Activated naive CD8-positive, alpha-beta T cell treated with anti-CD3 and anti-CD28 coated beads, Interleukin-2, amount 10 ng/mL, durations not matched to agents 7 days and 5 days (primary cell): Measurements from ENCODE around the gene GNAI3. TPM values are rescaled to one million over a fixed set of nuclear protein-coding genes. Genes with fewer than 3 reads are reported as not detected.
A peak's percentile ranks its signal among the peaks of the same experiment; 100 is the strongest.

ENCODE experiments used
- ATAC-seq: fragments of 150-1000 bp; cut with Tn5 transposase; one replicate; pipeline ENCODE4 v1.10.0; 2021; ENCODE audit warnings: low read depth, moderate library complexity
- POLR2A ChIA-PET: fragments of 350-600 bp; sonication (Branson Sonifier 250); formaldehyde crosslinking; loops from one replicate; lab custom pipeline; 2021; ENCODE audit warnings: antibody characterized with exemption; lab: Charles Lee
- DNase-seq: peaks from one replicate; pipeline ENCODE4 v3.0.0; 2021
- H3K27ac Mint-ChIP-seq: one replicate; pipeline ENCODE4 v1.8.0; 2022; ENCODE audit warnings: mild to moderate bottlenecking, mixed read lengths
- H3K27me3 Mint-ChIP-seq: one replicate; pipeline ENCODE4 v1.8.0; 2022; ENCODE audit warnings: mild to moderate bottlenecking, moderate library complexity, mixed read lengths
- H3K36me3 Mint-ChIP-seq: one replicate; pipeline ENCODE4 v1.8.0; 2021; ENCODE audit warnings: mild to moderate bottlenecking, mixed read lengths
- H3K4me1 Mint-ChIP-seq: one replicate; pipeline ENCODE4 v1.8.0; 2021; ENCODE audit warnings: mixed read lengths
- H3K4me3 Mint-ChIP-seq: one replicate; pipeline ENCODE4 v1.8.0; 2022; ENCODE audit warnings: mild to moderate bottlenecking, moderate library complexity, mixed read lengths
- H3K9me3 Mint-ChIP-seq: one replicate; pipeline ENCODE4 v1.8.0; 2021; ENCODE audit warnings: mixed read lengths
- total RNA-seq, 2 experiments: library from RNA; stranded (reverse); gene quantifications; one replicate each; pipeline ENCODE4 v1.2.3, GENCODE V29; 2021

The GNAI3 gene
- total RNA-seq, 2 experiments from 2014 or later: 8.0 to 8.2 TPM

GRCh38 chr1:109529881-109530456 is 18.4 kb upstream of the GNAI3 start:
- DNase-seq: no peak
- peak overlapping the region; percentile 74 for H3K27ac Mint-ChIP-seq

GRCh38 chr1:109530457-109531087 is 17.8 kb upstream of the GNAI3 start:
- H3K4me1 Mint-ChIP-seq: peaks cover 30% of the 10 kb centered on the region
- POLR2A ChIA-PET: interaction anchor here (0.6 to 9.6 kb wide), 5 partner anchors 17 to 105 kb away, joined by 3 to 212 read pairs (median 6); partner anchors contain the start of genes AMIGO1, CYB561D1 and PSMA5
- DNase-seq: no peak
- peak overlapping the region; percentile 80 for H3K27ac Mint-ChIP-seq
- ATAC-seq: no peak
- no peaks in the 10 kb centered on the region for H3K9me3 Mint-ChIP-seq
- peak overlapping the region; percentile 45 for H3K4me3 Mint-ChIP-seq
- peaks cover 7% of the 10 kb centered on the region for H3K27me3 Mint-ChIP-seq
- H3K36me3 Mint-ChIP-seq: no peaks in the 10 kb centered on the region

More at GRCh38 chr1:109529881-109530456, 18.4 kb upstream of the GNAI3 start:
- peaks cover 30% of the 10 kb centered on the region for H3K4me1 Mint-ChIP-seq
- no peak for ATAC-seq
- POLR2A ChIA-PET: interaction anchor here (0.6 to 9.6 kb wide), 4 partner anchors 17 to 104 kb away, joined by 3 to 212 read pairs (median 7); partner anchors contain the start of genes AMIGO1, CYB561D1 and PSMA5
- H3K36me3 Mint-ChIP-seq: no peaks in the 10 kb centered on the region
- H3K9me3 Mint-ChIP-seq: no peaks in the 10 kb centered on the region
- H3K4me3 Mint-ChIP-seq: no peak overlapping the region
- H3K27me3 Mint-ChIP-seq: peaks cover 7% of the 10 kb centered on the region

DNA sequence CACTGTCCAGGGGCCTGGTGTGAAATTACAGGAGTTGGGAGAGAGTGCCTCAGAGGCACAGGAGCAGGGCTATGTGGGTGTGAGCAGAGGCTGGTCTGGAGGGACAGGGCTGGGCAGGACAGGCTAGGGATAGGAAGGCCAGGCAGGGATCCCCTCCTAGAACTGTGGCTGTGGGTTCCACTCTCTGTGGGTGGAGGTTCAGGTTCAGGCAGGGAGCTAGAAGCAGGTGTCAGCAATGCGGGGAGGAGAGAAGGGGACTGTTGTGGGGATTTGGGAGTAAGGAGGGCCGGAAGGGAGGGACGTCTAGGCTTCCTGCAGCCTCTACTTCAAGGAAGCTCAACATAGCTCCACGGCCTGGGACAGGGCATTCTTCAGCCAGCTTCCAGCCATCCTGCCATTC is 17.0 kb upstream of the GNAI3 start:
- peaks cover 30% of the 10 kb centered on the region for H3K4me1 Mint-ChIP-seq
- peak overlapping the region; percentile 80 for H3K27ac Mint-ChIP-seq
- H3K4me3 Mint-ChIP-seq: peak overlapping the region; percentile 45
- POLR2A ChIA-PET: interaction anchor here (0.9 to 9.6 kb wide), 8 partner anchors 15 to 249 kb away, joined by 3 to 212 read pairs (median 12); partner anchors contain the start of genes AMIGO1, ATXN7L2, CYB561D1 and PSMA5
- ATAC-seq (peak; percentile 3), DNase-seq (peak; percentile 47)
- H3K9me3 Mint-ChIP-seq: no peaks in the 10 kb centered on the region
- H3K36me3 Mint-ChIP-seq: no peaks in the 10 kb centered on the region
- H3K27me3 Mint-ChIP-seq: peaks cover under 1% of the 10 kb centered on the region

- no peak for ATAC-seq
- Mint-ChIP-seq H3K27me3 (no peaks in the 10 kb centered on the region), H3K4me3 (peak overlapping the region; percentile 55), H3K27ac (peak overlapping the region; percentile 80), H3K9me3 (no peaks in the 10 kb centered on the region), H3K4me1 (peaks cover 30% of the 10 kb centered on the region), H3K36me3 (no peaks in the 10 kb centered on the region)
- POLR2A ChIA-PET: interaction anchor here (0.9 to 9.6 kb wide), 12 partner anchors 12 to 432 kb away, joined by 3 to 212 read pairs (median 7); partner anchors contain the start of genes AMIGO1, ATXN7L2, CYB561D1 and PSMA5
- no peak for DNase-seq
These were observed 16.5 kb upstream of the GNAI3 start for GRCh38 chr1:109531826-109532364.

DNA sequence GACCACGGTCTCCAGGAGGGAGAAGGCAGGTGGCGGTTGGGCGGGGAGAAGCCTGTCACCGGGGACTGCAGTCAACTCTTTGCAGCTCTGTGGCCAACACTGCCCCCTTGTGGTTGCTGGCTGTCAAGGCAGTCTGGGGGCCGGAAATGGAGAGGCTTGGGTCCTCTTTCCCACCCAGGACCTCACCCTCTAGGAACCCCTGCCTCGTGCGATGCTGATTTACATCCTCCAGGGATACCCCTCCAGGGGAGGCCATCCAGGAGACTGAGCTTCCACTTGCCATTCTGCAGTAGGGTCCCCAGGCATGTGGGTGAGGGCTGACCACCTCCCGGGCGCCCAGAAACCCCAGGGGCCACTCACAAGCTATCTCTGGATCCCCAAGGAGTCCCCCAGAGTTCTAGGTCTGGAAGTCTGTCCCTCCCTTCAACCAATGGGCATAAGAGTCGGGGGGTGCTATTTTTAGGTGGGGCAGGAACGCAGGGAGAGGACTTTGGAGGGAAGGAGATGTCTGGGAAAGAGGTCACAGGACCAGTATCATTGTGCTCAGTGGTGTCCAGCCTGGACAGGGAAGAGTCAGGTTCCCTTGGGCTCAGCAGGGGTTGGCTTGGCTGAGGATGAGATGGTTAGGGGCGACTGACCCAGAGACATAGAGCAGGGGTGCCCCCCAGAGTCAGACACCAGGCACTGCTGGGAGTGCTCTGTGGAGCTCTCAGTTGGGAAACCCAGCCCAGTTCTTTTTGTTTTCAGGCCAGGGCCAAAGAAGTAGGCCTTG is 15.9 kb upstream of the GNAI3 start:
- H3K27me3 Mint-ChIP-seq: no peaks in the 10 kb centered on the region
- POLR2A ChIA-PET: interaction anchor here (0.6 to 9.6 kb wide), 14 partner anchors 12 to 432 kb away, joined by 3 to 212 read pairs (median 6); partner anchors contain the start of genes AMIGO1, ATXN7L2, CYB561D1 and GNAI3
- DNase-seq (peak; percentile 93), ATAC-seq (peak; percentile 78)
- H3K4me3 Mint-ChIP-seq: peak overlapping the region; percentile 55
- no peaks in the 10 kb centered on the region for H3K9me3 Mint-ChIP-seq
- no peaks in the 10 kb centered on the region for H3K36me3 Mint-ChIP-seq
- peak overlapping the region; percentile 80 for H3K27ac Mint-ChIP-seq
- peaks cover 30% of the 10 kb centered on the region for H3K4me1 Mint-ChIP-seq

- POLR2A ChIA-PET: interaction anchor here (0.7 to 9.6 kb wide), 3 partner anchors 15 to 50 kb away, joined by 3 to 212 read pairs (median 4); partner anchors contain the start of genes ATXN7L2 and CYB561D1
- Mint-ChIP-seq H3K36me3 (no peaks in the 10 kb centered on the region), H3K27ac (no peak overlapping the region), H3K4me3 (no peak overlapping the region), H3K4me1 (peaks cover 27% of the 10 kb centered on the region), H3K9me3 (no peaks in the 10 kb centered on the region), H3K27me3 (no peaks in the 10 kb centered on the region)
- DNase-seq: no peak
- no peak for ATAC-seq
These were observed 14.0 kb upstream of the GNAI3 start for GRCh38 chr1:109534307-109534858.

DNA sequence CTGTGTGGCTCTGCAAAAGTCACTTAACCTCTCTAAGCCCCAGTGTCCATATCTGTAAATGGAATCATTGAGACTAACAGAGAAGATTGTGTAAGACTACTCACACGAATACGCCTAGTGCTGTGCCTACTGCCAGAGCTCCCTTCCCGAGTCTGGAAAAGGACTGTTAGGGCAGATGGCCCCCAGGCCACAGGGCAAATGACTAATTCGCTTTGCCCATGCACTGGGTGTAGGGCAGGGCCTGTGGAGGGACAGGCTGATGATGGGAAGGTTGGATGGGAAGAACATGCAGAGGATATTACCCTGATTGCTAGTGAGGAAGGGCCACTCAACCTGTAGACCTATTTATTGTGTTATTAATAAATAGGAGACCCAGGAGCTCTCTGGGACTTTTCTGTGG is 12.9 kb upstream of the GNAI3 start:
- no peak for ATAC-seq
- peaks cover 21% of the 10 kb centered on the region for H3K4me1 Mint-ChIP-seq
- no peak for DNase-seq
- POLR2A ChIA-PET: interaction anchor here (1.4 to 9.6 kb wide), 2 partner anchors 39 to 51 kb away, joined by 3 to 212 read pairs; partner anchors contain the start of genes ATXN7L2 and CYB561D1
- peaks cover 2% of the 10 kb centered on the region for H3K27me3 Mint-ChIP-seq
- no peak overlapping the region for H3K27ac Mint-ChIP-seq
- H3K36me3 Mint-ChIP-seq: no peaks in the 10 kb centered on the region
- H3K9me3 Mint-ChIP-seq: no peaks in the 10 kb centered on the region
- H3K4me3 Mint-ChIP-seq: no peak overlapping the region

GRCh38 chr1:109535971-109536491 is 12.4 kb upstream of the GNAI3 start:
- Mint-ChIP-seq H3K4me3 (no peak overlapping the region), H3K27me3 (peaks cover 2% of the 10 kb centered on the region), H3K36me3 (no peaks in the 10 kb centered on the region), H3K4me1 (peaks cover 17% of the 10 kb centered on the region), H3K9me3 (no peaks in the 10 kb centered on the region), H3K27ac (no peak overlapping the region)
- DNase-seq: no peak
- POLR2A ChIA-PET: interaction anchor here (1.4 to 9.6 kb wide), 2 partner anchors 40 to 52 kb away, joined by 3 to 212 read pairs; partner anchors contain the start of genes ATXN7L2 and CYB561D1
- ATAC-seq: no peak

DNA sequence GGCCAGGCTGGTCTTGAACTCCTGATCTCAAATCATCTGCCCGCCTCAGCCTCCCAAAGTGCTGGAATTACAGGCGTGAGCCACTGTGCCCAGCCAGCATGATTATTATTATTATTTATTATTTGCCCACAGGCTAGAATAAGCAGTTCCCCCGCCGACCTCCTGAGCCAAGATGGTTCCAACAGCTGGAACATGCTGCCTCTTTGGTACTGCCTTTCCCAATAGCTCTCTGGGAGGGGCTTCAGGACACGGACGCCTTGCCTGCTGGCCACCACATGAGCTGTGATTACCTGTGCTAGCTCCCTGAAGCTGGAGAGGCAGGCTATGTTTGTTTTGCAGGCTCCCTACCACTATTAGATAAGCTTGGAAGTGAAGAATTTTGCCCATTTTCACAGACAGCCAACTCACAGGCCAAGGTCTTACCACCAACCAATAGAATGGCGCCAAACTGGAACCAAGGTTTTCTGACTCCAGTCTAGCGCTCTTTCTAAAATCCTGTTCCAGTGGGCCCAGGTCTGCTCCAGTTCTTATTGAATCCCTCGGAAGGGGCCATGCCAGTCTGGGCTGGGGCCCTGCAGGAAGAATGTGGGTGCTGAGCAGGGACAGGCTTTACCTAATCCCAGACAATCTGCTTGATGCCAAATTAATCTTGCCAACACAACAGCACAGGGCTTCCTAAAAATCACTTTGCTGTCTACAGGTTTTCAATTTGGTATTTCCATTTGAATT is 10.8 kb upstream of the GNAI3 start:
- Mint-ChIP-seq H3K36me3 (no peaks in the 10 kb centered on the region), H3K4me1 (peaks cover 3% of the 10 kb centered on the region), H3K4me3 (no peak overlapping the region), H3K27me3 (peaks cover 2% of the 10 kb centered on the region), H3K9me3 (no peaks in the 10 kb centered on the region), H3K27ac (no peak overlapping the region)
- no peak for DNase-seq
- ATAC-seq: no peak
- POLR2A ChIA-PET: interaction anchor here (1.1 kb wide), 1 partner anchor 9 kb away, joined by 3 read pairs; no protein-coding TSS in a partner anchor

DNA sequence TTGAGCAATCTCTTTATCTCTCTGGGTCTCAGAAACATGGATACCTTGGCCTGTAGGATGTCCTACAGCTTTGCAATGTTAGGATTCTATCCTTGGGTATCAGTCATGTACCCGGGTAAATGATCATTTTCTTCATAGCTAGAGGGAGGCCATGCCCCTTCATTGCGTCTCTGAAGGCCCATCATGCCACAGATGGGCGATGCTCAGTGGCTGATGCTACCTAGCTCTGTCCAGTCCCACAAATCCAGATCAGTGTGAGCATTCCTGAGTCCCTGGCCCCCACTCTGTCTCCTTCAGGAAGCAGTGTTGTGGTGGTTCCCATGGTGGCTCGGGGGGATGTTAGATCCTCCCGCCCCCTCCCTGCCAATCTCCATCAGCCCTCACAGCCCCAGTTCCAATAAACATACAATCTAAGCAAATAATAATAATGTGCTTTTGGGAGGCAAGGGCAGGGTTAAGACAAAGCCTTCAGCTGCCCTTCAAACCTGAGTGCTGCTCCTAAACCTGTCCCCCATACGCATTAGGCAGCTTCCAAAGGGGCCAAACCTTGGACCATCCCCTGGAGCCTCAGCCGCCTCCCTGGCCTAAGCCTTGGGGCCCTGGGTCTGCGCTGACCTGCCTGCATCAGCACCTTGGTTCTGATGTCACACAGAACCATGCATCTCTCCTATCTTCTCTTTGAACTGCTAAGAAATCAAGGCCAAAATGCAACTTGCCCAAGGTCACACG is 9.4 kb upstream of the GNAI3 start:
- no peaks in the 10 kb centered on the region for H3K9me3 Mint-ChIP-seq
- no peaks in the 10 kb centered on the region for H3K36me3 Mint-ChIP-seq
- POLR2A ChIA-PET: interaction anchor here (0.5 to 1.8 kb wide), 2 partner anchors 55 to 463 kb away, joined by 5 read pairs; partner anchors contain the start of genes ATXN7L2 and TAF13
- H3K4me3 Mint-ChIP-seq: no peak overlapping the region
- ATAC-seq (no peak), DNase-seq (no peak)
- H3K4me1 Mint-ChIP-seq: no peaks in the 10 kb centered on the region
- peaks cover 2% of the 10 kb centered on the region for H3K27me3 Mint-ChIP-seq
- H3K27ac Mint-ChIP-seq: no peak overlapping the region

DNA sequence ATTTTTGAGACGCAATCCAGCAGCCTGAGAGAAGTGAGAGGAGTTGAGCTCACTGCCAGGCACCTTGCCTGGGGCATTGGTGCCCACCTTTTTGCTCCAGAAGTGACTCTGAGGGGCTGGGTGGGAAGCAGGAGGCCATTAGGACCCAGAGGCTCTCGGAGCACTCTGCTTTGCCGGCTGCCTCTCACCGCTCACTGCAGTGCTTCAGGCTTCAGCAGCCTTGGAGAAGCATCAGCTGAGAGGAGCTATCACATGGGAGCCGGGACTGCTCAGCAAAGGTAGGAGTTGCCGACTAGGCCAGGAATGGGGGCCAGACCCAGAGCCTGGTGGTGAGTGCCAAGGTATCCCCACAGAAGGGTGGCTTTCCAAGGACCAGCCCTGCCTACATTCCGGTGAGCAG is 8.7 kb upstream of the GNAI3 start, which contains the start of gene GPR61:
Gene GPR61, plus strand, starts transcription at position 197 of the 400 bp plus-strand sequence. CDS start 3,151 bp downstream, outside the sequence.
- H3K36me3 Mint-ChIP-seq: no peaks in the 10 kb centered on the region

More for the DNA sequence above, 8.7 kb upstream of the GNAI3 start, which contains the start of gene GPR61:
- Mint-ChIP-seq H3K4me3 (no peak within 1 kb of the TSS), H3K4me1 (no peaks in the 10 kb centered on the region), H3K27ac (no peak within 1 kb of the TSS), H3K9me3 (no peaks in the 10 kb centered on the region), H3K27me3 (peaks cover 2% of the 10 kb centered on the region)
- POLR2A ChIA-PET: interaction anchor here (1.8 kb wide), 1 partner anchor 55 kb away, joined by 5 read pairs; the partner anchor contains the start of gene ATXN7L2
- DNase-seq: no peak
- no peak for ATAC-seq
